Measurements from ENCODE around the gene HOXD1. TPM values are rescaled to one million over a fixed set of nuclear protein-coding genes. Genes with fewer than 3 reads are reported as not detected.

Gene HOXD1
- total and polyA plus RNA-seq, 2 of the 4 experiments (the other 2 are of a cell fraction) = not detected

DNA sequence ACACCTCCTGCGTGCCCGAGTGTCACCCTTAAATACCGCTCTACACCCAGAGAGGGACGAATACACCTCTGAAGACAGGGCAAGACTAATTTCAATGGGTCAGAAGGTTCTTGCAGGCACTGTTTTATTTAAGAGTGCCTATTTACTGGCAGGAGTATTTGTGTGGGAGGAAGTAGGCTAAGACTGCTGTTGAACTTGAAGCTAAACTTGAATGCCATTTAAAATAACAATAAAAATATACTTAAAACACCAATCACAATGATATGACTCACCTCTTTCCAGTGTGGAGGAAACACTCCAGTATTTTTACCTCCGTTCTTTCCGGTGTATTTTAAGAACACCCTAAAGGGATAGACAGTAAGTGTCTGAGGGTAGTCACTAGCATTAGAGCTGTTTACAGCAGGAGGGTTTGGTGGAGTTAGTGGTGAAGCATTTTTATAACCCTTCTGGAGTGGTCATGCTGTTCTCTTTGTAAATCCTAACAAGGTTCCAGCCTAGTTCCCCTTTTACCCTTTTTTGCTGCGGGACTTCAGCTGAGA is 9.6 kb upstream of the HOXD1 start:
- H2BK15ac ChIP-seq (ENCODE audit: low read depth, low read length) = no peak overlapping the region
- intact Hi-C loops (cut with micrococcal nuclease) = no loop called here
- H3K36me3 ChIP-seq (ENCODE audit: control insufficient read depth, insufficient read depth, low read length) = no peaks in the 10 kb centered on the region
- no peak overlapping the region for H3K9ac ChIP-seq (ENCODE audit: low read depth, low read length)
- 0 out of 2 replicates have a peak, but pooled peaks cover 2% of the 10 kb centered on the region for H3K9me3 ChIP-seq (ENCODE audit: control insufficient read depth, insufficient read depth, low read length)
- H3K56ac ChIP-seq (ENCODE audit: extremely low read depth, insufficient read depth, low read length) = no peak overlapping the region
- no peak overlapping the region for H2AK5ac ChIP-seq (ENCODE audit: low read depth, low read length)
- H3K4me1 ChIP-seq (ENCODE audit: control insufficient read depth, insufficient read depth, low read length) = no peaks in the 10 kb centered on the region
- H3K27ac ChIP-seq (ENCODE audit: insufficient read depth, low read length) = no peak overlapping the region
- H2AFZ ChIP-seq (replicated peaks; ENCODE audit: low read length, poor library complexity) = no peak overlapping the region
- peaks cover 66% of the 10 kb centered on the region for H3K27me3 ChIP-seq (ENCODE audit: control insufficient read depth, insufficient read depth, low read length)
- H4K20me1 ChIP-seq (ENCODE audit: insufficient read depth, low read length) = no peaks in the 10 kb centered on the region
- CTCF ChIA-PET = no interaction called here
- H4K91ac ChIP-seq (ENCODE audit: insufficient read depth, low read depth, low read length) = no peak overlapping the region
- TF ChIP-seq CEBPB (IDR thresholded peaks at IDR 0.05; ENCODE audit: low read depth, low read length) = no peak
- TF ChIP-seq, protein P1, sequence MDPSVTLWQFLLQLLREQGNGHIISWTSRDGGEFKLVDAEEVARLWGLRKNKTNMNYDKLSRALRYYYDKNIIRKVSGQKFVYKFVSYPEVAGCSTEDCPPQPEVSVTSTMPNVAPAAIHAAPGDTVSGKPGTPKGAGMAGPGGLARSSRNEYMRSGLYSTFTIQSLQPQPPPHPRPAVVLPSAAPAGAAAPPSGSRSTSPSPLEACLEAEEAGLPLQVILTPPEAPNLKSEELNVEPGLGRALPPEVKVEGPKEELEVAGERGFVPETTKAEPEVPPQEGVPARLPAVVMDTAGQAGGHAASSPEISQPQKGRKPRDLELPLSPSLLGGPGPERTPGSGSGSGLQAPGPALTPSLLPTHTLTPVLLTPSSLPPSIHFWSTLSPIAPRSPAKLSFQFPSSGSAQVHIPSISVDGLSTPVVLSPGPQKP (IDR thresholded peaks at IDR 0.05; ENCODE audit: borderline replicate concordance, low read depth, low read length) = no peak
- no peak for TF ChIP-seq NFE2L2 (IDR thresholded peaks at IDR 0.05; ENCODE audit: low read depth, low read length)
- TF ChIP-seq, protein P2, sequence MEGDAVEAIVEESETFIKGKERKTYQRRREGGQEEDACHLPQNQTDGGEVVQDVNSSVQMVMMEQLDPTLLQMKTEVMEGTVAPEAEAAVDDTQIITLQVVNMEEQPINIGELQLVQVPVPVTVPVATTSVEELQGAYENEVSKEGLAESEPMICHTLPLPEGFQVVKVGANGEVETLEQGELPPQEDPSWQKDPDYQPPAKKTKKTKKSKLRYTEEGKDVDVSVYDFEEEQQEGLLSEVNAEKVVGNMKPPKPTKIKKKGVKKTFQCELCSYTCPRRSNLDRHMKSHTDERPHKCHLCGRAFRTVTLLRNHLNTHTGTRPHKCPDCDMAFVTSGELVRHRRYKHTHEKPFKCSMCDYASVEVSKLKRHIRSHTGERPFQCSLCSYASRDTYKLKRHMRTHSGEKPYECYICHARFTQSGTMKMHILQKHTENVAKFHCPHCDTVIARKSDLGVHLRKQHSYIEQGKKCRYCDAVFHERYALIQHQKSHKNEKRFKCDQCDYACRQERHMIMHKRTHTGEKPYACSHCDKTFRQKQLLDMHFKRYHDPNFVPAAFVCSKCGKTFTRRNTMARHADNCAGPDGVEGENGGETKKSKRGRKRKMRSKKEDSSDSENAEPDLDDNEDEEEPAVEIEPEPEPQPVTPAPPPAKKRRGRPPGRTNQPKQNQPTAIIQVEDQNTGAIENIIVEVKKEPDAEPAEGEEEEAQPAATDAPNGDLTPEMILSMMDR (conservative IDR thresholded peaks at IDR 0.05; ENCODE audit: low read depth, low read length) = no peak
- TF ChIP-seq CHD1 (IDR thresholded peaks at IDR 0.05; ENCODE audit: low read depth, low read length) = no peak
- no peak for TF ChIP-seq MAFK (IDR thresholded peaks at IDR 0.05; ENCODE audit: low read depth, low read length)
- no peak for TF ChIP-seq RCOR1 (IDR thresholded peaks at IDR 0.05; ENCODE audit: insufficient replicate concordance, low read length)
- no peak for TF ChIP-seq RAD21 (IDR thresholded peaks at IDR 0.05; ENCODE audit: low read length)
- TF ChIP-seq MAZ (IDR thresholded peaks at IDR 0.05; ENCODE audit: borderline replicate concordance, low read depth, low read length) = no peak
- TF ChIP-seq FOS (IDR thresholded peaks at IDR 0.05; ENCODE audit: low read depth, low read length) = no peak
- TF ChIP-seq POLR2A (IDR thresholded peaks at IDR 0.05; ENCODE audit: low read depth, low read length) = no peak
- no peak for TF ChIP-seq RFX5 (IDR thresholded peaks at IDR 0.05; ENCODE audit: low read depth, low read length)
- TF ChIP-seq MXI1 (IDR thresholded peaks at IDR 0.05; ENCODE audit: borderline replicate concordance, low read depth, low read length) = no peak
- TF ChIP-seq BHLHE40 (IDR thresholded peaks at IDR 0.05; ENCODE audit: low read depth, low read length) = no peak
- TF ChIP-seq, protein P3, sequence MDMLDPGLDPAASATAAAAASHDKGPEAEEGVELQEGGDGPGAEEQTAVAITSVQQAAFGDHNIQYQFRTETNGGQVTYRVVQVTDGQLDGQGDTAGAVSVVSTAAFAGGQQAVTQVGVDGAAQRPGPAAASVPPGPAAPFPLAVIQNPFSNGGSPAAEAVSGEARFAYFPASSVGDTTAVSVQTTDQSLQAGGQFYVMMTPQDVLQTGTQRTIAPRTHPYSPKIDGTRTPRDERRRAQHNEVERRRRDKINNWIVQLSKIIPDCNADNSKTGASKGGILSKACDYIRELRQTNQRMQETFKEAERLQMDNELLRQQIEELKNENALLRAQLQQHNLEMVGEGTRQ (IDR thresholded peaks at IDR 0.05; ENCODE audit: low read depth, low read length) = no peak
- no peak for TF ChIP-seq SMC3 (IDR thresholded peaks at IDR 0.05; ENCODE audit: low read depth, low read length)
- no peak overlapping the region for H2BK120ac ChIP-seq (ENCODE audit: low read depth, low read length)
- no peak overlapping the region for H3K14ac ChIP-seq (replicated peaks; ENCODE audit: low read depth, low read length)
- no peaks in the 10 kb centered on the region for H3K79me1 ChIP-seq (ENCODE audit: low read depth in 1 of 2, low read length in 2 of 2)
- H4K5ac ChIP-seq (ENCODE audit: low read depth, low read length) = no peak overlapping the region
- no peak overlapping the region for H2BK5ac ChIP-seq (ENCODE audit: low read depth, low read length, poor library complexity, severe bottlenecking)
- DNase-seq = no peak
- POLR2A ChIA-PET (ENCODE audit: unreplicated experiment) = no interaction called here
- H3K4me2 ChIP-seq (ENCODE audit: low read depth, low read length) = no peak overlapping the region
- no peak overlapping the region for H3K18ac ChIP-seq (ENCODE audit: low read depth, low read length)
- no peak overlapping the region for H2AK9ac ChIP-seq (replicated peaks; ENCODE audit: low read depth, low read length, poor library complexity)
- BruUV-seq (replicated peaks) = no TSS peak
- H3K23ac ChIP-seq (ENCODE audit: low read depth, low read length) = no peak overlapping the region
- no CpG with 5 or more reads among the region's 7 CpGs for WGBS, 2 experiments (ENCODE audit: extremely low coverage in 2 of 2, insufficient read length in 1 of 2)
- in situ Hi-C loops (cut with MboI; ENCODE audit: low sequenced_read_pairs) = no loop called here
- H3K4ac ChIP-seq (ENCODE audit: low read depth, low read length) = no peak overlapping the region
- H2BK20ac ChIP-seq (ENCODE audit: low read depth, low read length) = no peak overlapping the region
- no peak overlapping the region for H4K8ac ChIP-seq (ENCODE audit: low read depth in 2 of 2, low read length in 2 of 2)
- H3K4me3 ChIP-seq (ENCODE audit: insufficient read depth, low read depth, low read length) = no peak overlapping the region
- ATAC-seq (ENCODE audit: low read depth) = no peak
- no peaks in the 10 kb centered on the region for H3K9me1 ChIP-seq (ENCODE audit: insufficient read depth, low read length)
- dilution Hi-C loops (cut with HindIII; ENCODE audit: low sequenced_read_pairs, unreplicated experiment) = no loop called here

Measured in IMR-90 (cell line).